Stimulated activated CD8-positive, alpha-beta memory T cell treated with anti-CD3 and anti-CD28 coated beads, Interleukin-12 subunit alpha, Interleukin-12 subunit beta, amount 100 ng/mL, for 24 hours (primary cell): ENCODE data around the gene TTLL5.
"Not testable (repeated sequence)": the region's sequence is repeated elsewhere in the genome, so short reads cannot be mapped to it uniquely, and the experiment has no call there.

ENCODE experiments used
- DNase-seq: peaks from one replicate; pipeline ENCODE4 v3.0.0-alpha.2; 2020; ENCODE audit errors: extremely low read depth

The TTLL5 gene

DNA sequence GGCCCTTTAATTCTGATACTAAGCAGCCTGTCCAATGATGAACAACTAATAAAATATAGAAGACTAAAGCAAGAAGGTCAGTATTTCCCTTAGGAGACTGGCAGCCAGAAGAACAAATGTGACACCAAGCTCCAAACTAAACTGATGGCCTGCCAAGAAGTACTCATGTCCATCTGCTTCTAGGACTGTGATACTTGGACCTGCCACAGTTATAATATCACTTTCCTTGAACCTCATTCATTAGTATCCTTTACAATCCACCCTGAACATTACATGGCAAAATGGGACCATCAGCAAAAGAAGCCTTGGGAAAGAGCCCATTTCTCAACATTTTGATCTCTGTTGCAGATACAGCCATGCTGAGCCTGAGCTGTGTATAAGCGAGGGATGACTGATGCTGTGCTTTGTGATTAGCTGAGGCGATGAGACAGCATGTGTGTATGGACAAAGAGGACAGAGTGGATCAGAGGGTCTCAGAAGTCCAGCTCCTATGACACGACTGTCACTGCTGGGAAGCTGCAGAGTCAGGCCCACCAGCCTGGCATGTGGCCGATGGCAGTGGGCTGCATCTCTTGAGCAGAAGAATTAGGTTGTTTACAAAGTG, 246.8 kb downstream of the TTLL5 start:
- no peak for DNase-seq

- DNase-seq, result no peak
Measured at GRCh38 chr14:75909630-75910029, 248.6 kb downstream of the TTLL5 start.

DNA sequence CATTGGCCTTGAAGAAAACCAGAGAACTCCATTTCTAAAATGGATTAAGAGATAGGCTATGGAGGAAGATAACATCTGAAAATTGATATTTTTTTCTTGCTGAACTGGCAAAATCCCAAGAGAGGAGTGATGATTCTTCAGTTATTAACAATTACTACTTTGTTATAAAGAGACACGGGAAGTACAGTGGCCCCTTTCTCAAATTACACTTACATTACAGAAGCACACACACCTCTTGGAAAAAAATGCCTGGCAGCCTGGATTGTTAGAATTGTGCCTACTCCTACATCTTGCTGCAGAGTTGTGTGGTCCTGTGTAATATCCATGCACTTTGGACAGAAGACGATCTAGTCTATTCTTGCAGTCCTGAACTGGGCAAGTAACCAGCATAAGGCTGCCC, 249.0 kb downstream of the TTLL5 start:
- no peak for DNase-seq

GRCh38 chr14:75911883-75912282, 250.8 kb downstream of the TTLL5 start:
- DNase-seq, result no peak

GRCh38 chr14:75913183-75913582, 252.1 kb downstream of the TTLL5 start:
- no peak for DNase-seq

GRCh38 chr14:75915045-75915444, 254.0 kb downstream of the TTLL5 start:
- no peak for DNase-seq

DNA sequence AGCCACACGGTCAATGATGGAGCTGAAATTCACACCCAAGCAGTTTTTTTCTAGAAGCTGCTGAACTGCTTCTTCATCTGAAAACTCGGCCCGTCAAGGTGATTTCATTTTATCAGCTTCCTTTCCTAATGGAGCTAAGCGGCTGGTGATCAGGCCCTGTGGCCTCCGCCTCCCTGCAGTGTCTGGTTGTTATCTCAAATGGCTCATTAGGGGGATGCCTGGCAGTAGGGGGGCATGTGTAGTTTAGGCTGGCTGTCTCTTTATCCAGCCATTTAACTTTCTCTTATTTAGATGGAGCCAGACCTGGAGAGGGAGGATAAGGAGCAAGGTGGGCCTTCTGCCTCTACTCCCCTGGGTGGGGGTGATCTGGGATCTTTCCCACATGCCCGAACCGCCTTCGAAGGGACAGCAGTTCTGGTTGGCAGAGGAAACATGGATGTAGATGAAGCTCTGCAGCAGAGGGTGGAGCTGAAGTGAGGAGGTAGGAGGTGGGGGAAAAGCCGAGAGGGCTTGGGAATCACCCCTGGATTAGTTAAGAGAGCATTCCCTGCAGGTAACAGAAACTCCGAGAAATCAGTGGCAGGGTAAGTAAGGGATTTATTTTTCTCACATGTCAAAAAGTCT, 256.4 kb downstream of the TTLL5 start:
- no peak for DNase-seq

DNA sequence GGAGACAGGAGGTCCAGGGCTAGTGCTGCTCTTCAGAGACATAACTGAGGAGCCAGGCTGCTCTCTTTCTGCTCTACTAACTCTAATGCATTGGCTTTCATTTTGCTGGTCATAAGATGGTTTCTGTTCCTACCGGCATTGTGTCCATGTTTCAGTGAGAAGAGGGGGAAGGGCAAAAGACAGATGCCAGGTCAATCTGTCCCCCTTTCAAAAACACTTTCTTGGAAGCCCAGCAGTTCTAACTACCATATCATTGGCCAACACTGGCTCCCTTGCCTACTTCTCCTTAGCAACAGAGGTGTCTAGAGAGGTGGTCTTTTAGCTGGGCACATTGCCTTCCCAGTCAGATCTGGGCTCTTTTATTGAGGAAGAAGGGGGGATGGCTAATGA, 256.9 kb downstream of the TTLL5 start:
- DNase-seq, result no peak

DNA sequence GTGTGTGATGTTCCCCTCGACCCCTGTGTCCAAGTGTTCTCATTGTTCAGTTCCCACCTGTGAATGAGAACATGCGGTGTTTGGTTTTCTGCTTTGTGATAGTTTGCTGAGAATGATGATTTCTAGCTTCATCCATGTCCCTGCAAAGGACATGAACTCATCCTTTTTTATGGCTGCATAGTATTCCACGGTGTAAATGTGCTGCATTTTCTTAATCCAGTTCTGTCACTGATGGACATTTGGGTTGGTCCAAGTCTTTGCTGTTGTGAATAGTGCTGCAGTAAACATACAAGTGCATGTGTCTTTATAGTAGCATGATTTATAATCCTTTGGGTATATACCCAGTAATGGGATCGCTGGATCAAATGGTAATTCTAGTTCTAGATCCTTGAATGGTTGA, 259.4 kb downstream of the TTLL5 start:
- DNase-seq, result not testable (repeated sequence)

DNA sequence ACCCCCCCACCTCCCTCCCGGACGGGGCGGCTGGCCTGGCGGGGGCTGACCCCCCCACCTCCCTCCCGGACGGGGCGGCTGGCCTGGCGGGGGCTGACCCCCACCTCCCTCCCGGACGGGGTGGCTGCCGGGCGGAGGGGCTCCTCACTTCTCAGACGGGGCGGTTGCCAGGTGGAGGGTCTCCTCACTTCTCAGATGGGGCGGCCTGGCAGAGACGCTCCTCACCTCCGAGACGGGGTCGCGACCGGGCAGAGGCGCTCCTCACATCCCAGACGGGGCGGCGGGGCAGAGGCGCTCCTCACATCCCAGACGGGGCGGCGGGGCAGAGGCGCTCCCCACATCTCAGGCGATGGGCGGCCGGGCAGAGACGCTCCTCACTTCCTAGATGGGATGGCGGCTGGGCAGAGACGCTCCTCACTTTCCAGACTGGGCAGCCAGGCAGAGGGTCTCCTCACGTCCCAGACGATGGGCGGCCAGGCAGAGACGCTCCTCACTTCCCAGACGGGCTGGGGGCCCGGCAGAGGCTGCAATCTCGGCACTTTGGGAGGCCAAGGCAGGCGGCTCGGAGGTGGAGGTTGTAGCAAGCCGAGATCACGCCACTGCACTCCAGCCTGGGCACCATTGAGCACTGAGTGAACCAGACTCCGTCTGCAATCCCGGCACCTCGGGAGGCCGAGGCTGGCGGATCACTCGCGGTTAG, 264.2 kb downstream of the TTLL5 start:
- DNase-seq, result not testable (repeated sequence)

DNA sequence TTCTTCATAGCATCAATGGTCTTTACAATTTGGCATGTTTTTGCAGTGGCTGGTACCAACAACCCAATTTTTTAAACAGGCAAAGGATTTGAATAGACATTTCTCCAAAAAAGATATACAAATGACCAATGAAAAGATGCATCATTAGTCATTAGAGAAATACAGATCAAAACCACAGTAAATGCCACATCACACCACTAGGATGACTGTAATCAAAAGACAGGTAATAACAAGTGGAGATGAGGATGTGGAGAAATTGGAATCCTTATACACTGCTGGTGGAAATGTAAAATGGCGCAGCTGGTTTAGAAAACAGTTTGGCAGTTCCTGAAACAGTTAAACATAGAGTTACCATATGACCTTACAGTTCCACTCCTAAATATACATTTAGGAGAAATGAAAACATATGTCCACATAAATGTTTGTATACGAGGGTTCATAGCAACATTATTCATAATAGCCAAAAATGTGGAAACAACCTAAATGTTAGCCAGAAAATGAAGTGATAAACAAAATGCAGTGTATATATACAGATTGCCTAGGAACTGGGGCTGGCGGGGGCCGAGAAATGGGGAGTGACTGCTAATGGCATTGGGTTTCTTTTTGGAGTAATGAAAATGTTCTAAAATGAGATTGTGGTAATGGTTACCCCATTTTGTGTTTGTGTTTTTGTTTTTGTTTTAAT, 265.5 kb downstream of the TTLL5 start:
- DNase-seq, result no peak

DNA sequence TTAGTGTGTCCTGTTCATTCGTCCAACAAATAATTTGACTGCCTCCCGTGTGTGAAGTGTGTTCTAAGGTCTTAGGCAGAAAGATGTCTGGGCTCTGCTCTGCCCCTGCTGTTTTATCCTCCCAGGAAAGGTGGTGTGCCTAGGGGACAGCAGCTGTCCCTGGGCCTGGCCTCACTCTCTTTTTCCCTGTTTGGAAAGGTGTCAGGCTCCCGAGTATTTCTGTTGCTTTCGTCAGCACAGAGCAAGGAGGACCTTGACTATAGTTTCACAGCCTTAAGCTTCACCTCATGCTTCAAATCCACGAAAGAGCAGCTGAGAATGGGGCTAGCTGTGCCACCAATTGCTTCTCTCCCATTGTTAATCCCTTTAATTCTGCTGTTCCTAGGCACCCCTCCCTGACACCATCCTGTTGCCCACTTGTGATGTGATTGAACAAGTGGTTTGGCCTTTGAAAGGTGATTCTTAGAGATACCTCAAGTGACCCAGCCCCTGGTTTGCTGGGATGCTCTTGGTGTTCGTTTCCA, 266.6 kb downstream of the TTLL5 start:
- no peak for DNase-seq

DNA sequence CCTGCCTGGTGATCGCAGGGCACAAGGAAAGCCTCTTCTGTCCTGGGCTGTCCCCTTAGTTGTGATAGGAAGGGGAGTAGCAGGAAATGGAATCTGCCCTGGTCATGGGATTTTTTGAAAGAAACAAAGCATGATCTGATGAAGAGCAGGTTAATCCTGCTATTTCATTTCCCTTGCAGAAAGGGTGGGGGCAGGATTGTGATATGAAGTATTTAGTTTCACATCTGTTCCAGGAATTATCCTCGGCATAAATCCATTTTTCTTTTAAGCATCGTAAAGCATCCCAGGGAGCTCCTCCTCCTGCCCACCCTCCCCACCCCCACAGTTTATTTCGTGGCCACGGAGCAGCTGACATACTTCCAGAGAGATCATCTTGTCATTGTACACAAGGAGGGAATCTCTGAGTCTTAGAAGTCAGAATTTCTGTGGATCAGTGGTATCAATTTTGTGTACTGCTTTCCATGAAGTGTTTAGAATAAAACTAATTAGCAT, 267.7 kb downstream of the TTLL5 start:
- no peak for DNase-seq

- DNase-seq, result no peak
Measured at GRCh38 chr14:75933712-75934296, 272.8 kb downstream of the TTLL5 start.

DNA sequence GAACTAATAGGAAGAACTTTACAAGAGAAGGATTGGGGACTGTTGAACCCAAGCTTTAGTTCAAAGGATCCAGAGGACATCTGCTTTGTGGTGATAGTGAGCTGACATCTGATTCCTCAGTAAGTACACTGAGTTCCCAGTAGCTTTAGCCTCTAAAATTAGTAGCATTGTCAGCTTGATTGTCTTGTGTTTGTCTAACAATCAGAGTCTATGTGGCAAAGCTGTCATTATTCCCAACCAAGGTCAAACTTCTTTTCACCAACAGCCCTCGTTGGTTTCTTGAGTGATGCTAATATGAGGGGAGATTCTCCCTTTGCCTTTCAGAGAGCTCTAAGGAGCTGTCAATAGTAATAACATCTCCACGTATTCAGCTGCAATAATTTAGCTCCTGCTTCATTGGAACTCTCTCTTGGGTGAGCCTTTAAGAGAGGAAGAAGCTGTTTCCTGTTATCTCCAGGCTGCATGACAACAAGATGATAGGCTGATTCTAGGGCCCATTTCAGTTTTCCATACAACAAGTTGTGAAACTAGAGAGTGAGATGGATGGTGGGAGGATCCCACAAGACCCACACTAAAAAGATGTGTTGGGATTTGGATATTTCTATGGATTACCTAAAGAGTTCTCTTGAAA, 274.1 kb downstream of the TTLL5 start:
- no peak for DNase-seq

DNA sequence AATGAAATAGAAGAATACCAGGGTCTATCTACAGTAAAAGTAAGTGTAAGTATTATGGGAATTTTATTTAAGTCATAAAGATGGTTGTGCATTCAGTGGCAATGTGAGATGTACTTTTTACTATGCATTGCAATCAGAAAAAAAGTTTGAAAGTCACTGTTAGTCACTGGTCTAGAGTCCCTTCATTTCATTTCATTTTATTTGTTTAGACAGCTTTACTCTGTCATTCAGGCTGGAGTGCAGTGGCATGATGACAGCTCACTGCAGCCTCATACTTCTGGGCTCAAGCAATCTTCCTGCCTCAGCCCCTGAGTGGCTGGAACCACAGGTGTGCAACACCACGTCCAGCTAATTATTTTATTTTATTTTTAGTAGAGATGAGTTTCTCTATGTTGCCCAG, 278.2 kb downstream of the TTLL5 start:
- no peak for DNase-seq

- no peak for DNase-seq
Measured at GRCh38 chr14:75941030-75941429, 280.0 kb downstream of the TTLL5 start.

DNA sequence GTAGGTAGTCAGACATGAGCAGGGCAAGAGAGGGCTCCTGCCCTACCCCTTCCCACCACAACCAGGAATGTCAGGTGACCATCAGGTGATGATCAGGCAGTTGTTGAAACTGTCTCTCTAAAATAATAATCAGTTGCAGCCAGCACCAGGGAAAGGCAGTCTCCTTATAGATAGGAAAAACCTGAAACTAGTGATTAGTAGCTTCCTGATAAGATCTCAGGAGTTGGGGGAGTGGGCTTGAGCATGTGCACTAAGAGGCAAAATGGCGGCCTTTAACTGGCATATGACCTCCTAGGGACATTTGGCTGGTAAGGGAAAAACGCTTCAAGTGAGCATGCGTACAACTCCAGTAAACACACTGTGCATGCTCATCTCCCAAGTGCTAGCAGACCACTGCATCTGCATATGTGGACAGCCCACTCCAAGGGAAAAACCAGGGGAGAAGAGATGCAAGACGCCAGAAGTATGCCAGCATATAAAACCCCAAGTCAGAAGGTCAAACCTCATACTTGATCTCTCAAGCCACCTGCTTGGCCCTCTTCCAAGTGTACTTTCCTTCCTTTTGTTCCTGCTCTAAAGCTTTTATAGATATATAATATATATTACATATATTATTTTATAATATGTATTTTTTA, 283.7 kb downstream of the TTLL5 start:
- no peak for DNase-seq

DNA sequence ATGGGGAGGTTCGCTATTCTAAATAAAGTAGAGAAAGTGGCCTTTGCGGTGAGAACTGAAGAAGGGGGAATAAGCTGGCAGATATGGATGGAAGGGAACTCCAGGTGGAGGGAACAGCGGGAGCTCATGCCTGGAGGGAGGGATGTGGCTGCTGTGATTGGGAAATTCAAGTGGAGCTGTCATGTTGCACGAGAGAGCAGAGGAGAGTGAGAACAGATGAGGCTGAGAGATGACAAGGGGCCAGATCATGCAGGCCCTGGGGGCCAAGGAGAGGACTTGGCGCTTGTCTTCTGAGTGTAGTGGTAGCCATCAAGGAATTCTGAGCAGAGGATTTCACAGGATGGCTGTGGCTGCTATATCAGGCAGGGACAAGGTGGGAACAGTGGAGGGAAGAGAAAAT, 285.7 kb downstream of the TTLL5 start:
- no peak for DNase-seq

- no peak for DNase-seq
Measured at GRCh38 chr14:75952489-75952888, 291.4 kb downstream of the TTLL5 start.

- no peak for DNase-seq
Measured at GRCh38 chr14:75959031-75959430, 298.0 kb downstream of the TTLL5 start.
